HepG2 (cell line): ENCODE data around the gene SLC26A2. TPM values are rescaled to one million over a fixed set of nuclear protein-coding genes. Genes with fewer than 3 reads are reported as not detected.

Experiments
- HOXA7 ChIP-seq: sonication (generic); formaldehyde crosslinking; IDR thresholded peaks from 2 replicates; pipeline ENCODE4 v1.8.1; 2022; ENCODE audit warnings: mild to moderate bottlenecking, missing genetic modification reagents, moderate library complexity
- IKZF1 ChIP-seq: fragments of 450-650 bp; IDR thresholded peaks from 2 replicates; pipeline ENCODE4 v1.7.1; 2016
- MED8 ChIP-seq: sonication (generic); formaldehyde crosslinking; IDR thresholded peaks from 2 replicates; pipeline ENCODE4 v1.8.1; 2023; ENCODE audit warnings: mild to moderate bottlenecking, missing genetic modification reagents; ENCODE audit not compliant: insufficient replicate concordance
- NONO ChIP-seq, 2 experiments: fragments of 450-650 bp in 1 of 2; sonication (generic) in 1 of 2; formaldehyde crosslinking in 1 of 2; IDR thresholded peaks in 1 of 2; conservative IDR thresholded peaks in 1 of 2; 2 replicates each; pipeline versions ENCODE4 v1.6.1 to v1.8.0; 2017 to 2022; ENCODE audit warnings: mild to moderate bottlenecking in 1 of 2, missing genetic modification reagents in 1 of 2, moderate library complexity in 1 of 2
- PRMT3 ChIP-seq: sonication (generic); formaldehyde crosslinking; IDR thresholded peaks from 2 replicates; pipeline ENCODE4 v1.8.1; 2022; ENCODE audit warnings: low read depth, mild to moderate bottlenecking, moderate library complexity, missing genetic modification reagents, borderline replicate concordance
- SAFB2 ChIP-seq: sonication (generic); formaldehyde crosslinking; IDR thresholded peaks from 2 replicates; pipeline ENCODE4 v1.5.1; 2020; ENCODE audit warnings: missing genetic modification reagents, low read depth, mild to moderate bottlenecking, borderline replicate concordance
- YEATS2 ChIP-seq: sonication (generic); formaldehyde crosslinking; IDR thresholded peaks from 2 replicates; pipeline ENCODE4 v1.4.0; 2020; ENCODE audit warnings: missing genetic modification reagents, borderline replicate concordance
- ZBTB25 ChIP-seq: IDR thresholded peaks from 2 replicates; pipeline ENCODE4 v1.6.1; 2018; ENCODE audit warnings: missing genetic modification reagents
- ZKSCAN1 ChIP-seq: fragments of 150-350 bp; IDR thresholded peaks from 2 replicates; pipeline ENCODE4 v1.6.1; 2014; ENCODE audit warnings: low read length
- ZNF296 ChIP-seq: sonication (generic); formaldehyde crosslinking; conservative IDR thresholded peaks from 2 replicates; pipeline ENCODE4 v1.5.0; 2020; ENCODE audit warnings: mild to moderate bottlenecking, missing genetic modification reagents
- ZNF337 ChIP-seq: sonication (generic); formaldehyde crosslinking; IDR thresholded peaks from 2 replicates; pipeline ENCODE4 v1.5.1; 2020; ENCODE audit warnings: missing genetic modification reagents, low read depth, mild to moderate bottlenecking, borderline replicate concordance
- ZNF451 ChIP-seq: sonication (generic); formaldehyde crosslinking; IDR thresholded peaks from 2 replicates; pipeline ENCODE4 v1.5.0; 2020; ENCODE audit warnings: mild to moderate bottlenecking, missing genetic modification reagents
- ZNF547 ChIP-seq: sonication (generic); formaldehyde crosslinking; IDR thresholded peaks from 2 replicates; pipeline ENCODE4 v1.5.1; 2020; ENCODE audit warnings: mild to moderate bottlenecking, missing genetic modification reagents
- ZNF556 ChIP-seq: sonication (generic); formaldehyde crosslinking; IDR thresholded peaks from 2 replicates; pipeline ENCODE4 v1.4.0; 2020; ENCODE audit warnings: mild to moderate bottlenecking, missing genetic modification reagents, borderline replicate concordance
- ZNF569 ChIP-seq: sonication (generic); formaldehyde crosslinking; IDR thresholded peaks from 2 replicates; pipeline ENCODE4 v1.5.0; 2020; ENCODE audit warnings: mild to moderate bottlenecking, missing genetic modification reagents, moderate library complexity, borderline replicate concordance
- ZNF619 ChIP-seq: sonication (generic); formaldehyde crosslinking; IDR thresholded peaks from 2 replicates; pipeline ENCODE4 v1.4.0; 2020; ENCODE audit warnings: mild to moderate bottlenecking, missing genetic modification reagents
- ZNF740 ChIP-seq: sonication (generic); formaldehyde crosslinking; IDR thresholded peaks from 2 replicates; pipeline ENCODE4 v1.4.0; 2020; ENCODE audit warnings: missing genetic modification reagents
- ZSCAN30 ChIP-seq: sonication (generic); formaldehyde crosslinking; IDR thresholded peaks from 2 replicates; pipeline ENCODE4 v1.5.0; 2020; ENCODE audit warnings: mild to moderate bottlenecking, missing genetic modification reagents
- ZUFSP ChIP-seq: sonication (generic); formaldehyde crosslinking; IDR thresholded peaks from 2 replicates; pipeline ENCODE4 v1.9.0; 2021; ENCODE audit warnings: missing genetic modification reagents, mild to moderate bottlenecking, borderline replicate concordance
- polyA plus RNA-seq, 8 experiments: library from polyadenylated mRNA; depleted of rRNA in 3 of 8; stranded (reverse) in 7 of 8; unstranded in 1 of 8; fragments of >200 nt; fragmentation: Illumina TruSeq in 4 of 8; extraction: Trizol in 4 of 8; gene quantifications; 2 replicates each; pipeline versions ENCODE4 v1.2.1 to v1.2.3, GENCODE V29; 2011 to 2016; ENCODE audit warnings: low read depth in 4 of 8, missing spikeins in 1 of 8, mixed read lengths in 1 of 8; ENCODE audit not compliant: insufficient read depth in 1 of 8
- total RNA-seq, 5 experiments: library from RNA; depleted of rRNA; stranded (reverse); fragments of >200 nt; fragmentation: Illumina TruSeq; extraction: Trizol; gene quantifications; 2 replicates each; pipeline ENCODE4 v1.2.3, GENCODE V29; 2016; ENCODE audit warnings: low read depth in 1 of 5
- TF ChIP-seq, protein P1 (sequence below): sonication (generic); formaldehyde crosslinking; IDR thresholded peaks from 2 replicates; pipeline ENCODE4 v1.8.0; 2022; ENCODE audit warnings: mild to moderate bottlenecking, missing genetic modification reagents; ENCODE audit not compliant: insufficient replicate concordance
- TF ChIP-seq, protein P2 (sequence below): sonication (generic); formaldehyde crosslinking; IDR thresholded peaks from 2 replicates; pipeline ENCODE4 v1.5.0; 2020; ENCODE audit warnings: missing genetic modification reagents, mild to moderate bottlenecking, borderline replicate concordance
- TF ChIP-seq, protein P3 (sequence below): sonication (generic); formaldehyde crosslinking; IDR thresholded peaks from 2 replicates; pipeline ENCODE4 v1.5.1; 2020; ENCODE audit warnings: missing genetic modification reagents, mild to moderate bottlenecking, borderline replicate concordance

The SLC26A2 gene
- total and polyA plus RNA-seq, 2 of the 13 experiments (the other 11 are each of a cell fraction or from before 2014, with no cell fraction given) = 2.2 to 7.9 TPM

DNA sequence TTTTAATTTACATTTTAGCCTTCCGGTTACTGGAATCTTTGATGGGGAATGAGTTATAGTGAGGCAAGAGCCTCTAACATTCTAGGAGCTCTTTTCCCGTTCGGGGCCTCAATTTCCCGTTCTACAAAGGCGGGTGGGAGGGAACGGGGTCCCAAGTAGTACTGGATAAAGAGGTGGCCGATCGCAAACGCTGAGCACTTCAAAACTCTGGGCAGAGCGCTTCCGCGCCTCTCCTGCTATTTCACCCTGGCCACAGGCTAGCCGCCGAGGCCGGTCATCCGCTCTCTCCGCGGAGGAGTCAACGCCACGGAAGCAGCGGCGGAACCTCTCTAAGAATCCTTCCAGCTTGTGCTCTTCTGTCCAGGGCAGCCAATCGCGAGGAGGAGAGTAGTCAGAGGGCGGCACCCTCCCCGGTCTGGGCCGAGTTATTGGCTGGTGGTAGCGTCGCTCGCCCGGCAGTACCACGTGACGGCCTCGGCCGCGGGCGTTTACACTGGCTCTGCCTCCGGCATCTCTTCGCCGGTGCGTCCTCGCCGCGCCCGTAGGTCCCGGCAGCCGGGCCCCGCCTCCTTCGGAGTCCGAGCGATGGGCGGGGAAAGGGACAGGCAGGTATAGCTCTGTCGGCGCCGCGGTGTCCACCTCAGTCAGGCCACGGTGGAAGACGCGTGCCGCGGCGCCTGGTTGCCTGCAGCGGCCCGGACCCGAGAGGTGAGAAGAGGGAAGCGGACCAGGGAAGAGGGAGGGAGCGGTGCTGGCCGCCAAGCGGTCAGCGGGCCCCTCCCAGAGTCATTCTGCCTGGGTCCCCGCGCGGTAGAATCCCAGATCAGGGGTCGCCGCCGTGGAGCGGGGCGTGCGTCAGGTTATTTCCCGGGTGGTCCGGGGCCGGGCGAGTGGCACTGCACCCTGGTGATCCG, at the start of gene SLC26A2 (continued):
- TF ChIP-seq, protein P1, sequence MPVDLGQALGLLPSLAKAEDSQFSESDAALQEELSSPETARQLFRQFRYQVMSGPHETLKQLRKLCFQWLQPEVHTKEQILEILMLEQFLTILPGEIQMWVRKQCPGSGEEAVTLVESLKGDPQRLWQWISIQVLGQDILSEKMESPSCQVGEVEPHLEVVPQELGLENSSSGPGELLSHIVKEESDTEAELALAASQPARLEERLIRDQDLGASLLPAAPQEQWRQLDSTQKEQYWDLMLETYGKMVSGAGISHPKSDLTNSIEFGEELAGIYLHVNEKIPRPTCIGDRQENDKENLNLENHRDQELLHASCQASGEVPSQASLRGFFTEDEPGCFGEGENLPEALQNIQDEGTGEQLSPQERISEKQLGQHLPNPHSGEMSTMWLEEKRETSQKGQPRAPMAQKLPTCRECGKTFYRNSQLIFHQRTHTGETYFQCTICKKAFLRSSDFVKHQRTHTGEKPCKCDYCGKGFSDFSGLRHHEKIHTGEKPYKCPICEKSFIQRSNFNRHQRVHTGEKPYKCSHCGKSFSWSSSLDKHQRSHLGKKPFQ (CRISPR knock-in tag) = peak; percentile 93
- TF ChIP-seq NONO (IDR thresholded peaks at IDR 0.05) (no peak), NONO (CRISPR knock-in tag; conservative IDR thresholded peaks at IDR 0.05) (peak; percentile 40), ZNF296 (no peak), ZNF619 (CRISPR knock-in tag) (no peak; the same call in 1 of the 2 replicates), PRMT3 (CRISPR knock-in tag) (no peak), ZBTB25 (CRISPR knock-in tag) (peak; percentile 87), IKZF1 (no peak), ZNF556 (CRISPR knock-in tag) (no peak), ZNF451 (CRISPR knock-in tag) (peak; percentile 28; the same call in 1 of the 2 replicates), ZNF569 (CRISPR knock-in tag) (no peak), ZUFSP (CRISPR knock-in tag) (no peak), YEATS2 (CRISPR knock-in tag) (peak; percentile 61; the same call in 1 of the 2 replicates), ZSCAN30 (no peak), ZNF337 (no peak), SAFB2 (CRISPR knock-in tag) (peak; percentile 28; the same call in 1 of the 2 replicates), MED8 (CRISPR knock-in tag) (no peak), ZNF740 (CRISPR knock-in tag) (no peak), ZNF547 (peak; percentile 73), ZKSCAN1 (no peak), HOXA7 (CRISPR knock-in tag) (no peak)
- TF ChIP-seq, protein P2, sequence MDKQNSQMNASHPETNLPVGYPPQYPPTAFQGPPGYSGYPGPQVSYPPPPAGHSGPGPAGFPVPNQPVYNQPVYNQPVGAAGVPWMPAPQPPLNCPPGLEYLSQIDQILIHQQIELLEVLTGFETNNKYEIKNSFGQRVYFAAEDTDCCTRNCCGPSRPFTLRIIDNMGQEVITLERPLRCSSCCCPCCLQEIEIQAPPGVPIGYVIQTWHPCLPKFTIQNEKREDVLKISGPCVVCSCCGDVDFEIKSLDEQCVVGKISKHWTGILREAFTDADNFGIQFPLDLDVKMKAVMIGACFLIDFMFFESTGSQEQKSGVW = no peak
- TF ChIP-seq, protein P3, sequence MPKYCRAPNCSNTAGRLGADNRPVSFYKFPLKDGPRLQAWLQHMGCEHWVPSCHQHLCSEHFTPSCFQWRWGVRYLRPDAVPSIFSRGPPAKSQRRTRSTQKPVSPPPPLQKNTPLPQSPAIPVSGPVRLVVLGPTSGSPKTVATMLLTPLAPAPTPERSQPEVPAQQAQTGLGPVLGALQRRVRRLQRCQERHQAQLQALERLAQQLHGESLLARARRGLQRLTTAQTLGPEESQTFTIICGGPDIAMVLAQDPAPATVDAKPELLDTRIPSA (CRISPR knock-in tag) = no peak; the same call in 1 of the 2 replicates
